GM12878 (cell line): Measurements from ENCODE around the gene TIAM1. TPM values are rescaled to one million over a fixed set of nuclear protein-coding genes. Genes with fewer than 3 reads are reported as not detected.

ENCODE experiments used
- ATAC-seq: fragments of 200-7000 bp; cut with Tn5 transposase; 3 replicates; pipeline ENCODE4 v1.9.1; 2020; ENCODE audit warnings: mild to moderate bottlenecking, moderate library complexity
- BruUV-seq: library from RNA; stranded (reverse); fragments of 400-500 nt; replicated peaks from 2 replicates; lab custom pipeline; 2021; lab: Mats Ljungman, UMichigan
- CTCF ChIA-PET: fragments of 300-600 bp; sonication (Branson Sonifier 250); formaldehyde crosslinking; extraction: SDS; loops from one replicate; lab custom pipeline; 2021; ENCODE audit warnings: inconsistent platforms; lab: Yijun Ruan, JAX
- POLR2A ChIA-PET: fragments of 350-600 bp; formaldehyde crosslinking; extraction: SDS; loops from one replicate; lab custom pipeline; 2021; ENCODE audit warnings: inconsistent platforms; lab: Charles Lee
- RAD21 ChIA-PET: fragments of 300-600 bp; sonication (Branson Sonifier 250); formaldehyde crosslinking; loops from one replicate; lab custom pipeline; 2023; ENCODE audit warnings: antibody characterized with exemption; ENCODE audit not compliant: unreplicated experiment; lab: Charles Lee
- SMC1A ChIA-PET: fragments of 300-600 bp; sonication (Branson Sonifier 250); formaldehyde crosslinking; loops from one replicate; lab custom pipeline; 2023; ENCODE audit not compliant: unreplicated experiment, uncharacterized antibody; lab: Charles Lee
- DNase-seq: peaks from one replicate; pipeline ENCODE4 v3.0.0-alpha.2; 2011; ENCODE audit warnings: low read depth, low spot score
- FAIRE-seq: peaks from 3 replicates; lab custom pipeline; 2011; peaks lifted over from hg19 to GRCh38; lab: Jason Lieb, UNC
- H2AFZ ChIP-seq: 2 replicates; pipeline ENCODE4 v1.6.0; 2011; ENCODE audit warnings: low read depth, low read length, control low read depth; ENCODE audit not compliant: control insufficient read depth
- H3K27ac ChIP-seq: 2 replicates; pipeline ENCODE4 v1.5.1; 2011; ENCODE audit warnings: control low read depth; ENCODE audit not compliant: control insufficient read depth, insufficient read depth
- H3K27me3 ChIP-seq, 2 experiments: replicated peaks in 1 of 2; 2 replicates each; pipeline versions ENCODE4 v1.6.0 to v1.6.1; 2011; ENCODE audit warnings: low read length in 1 of 2; ENCODE audit not compliant: control insufficient read depth in 2 of 2, insufficient read depth in 2 of 2
- H3K36me3 ChIP-seq, 2 experiments: 2 replicates each; pipeline ENCODE4 v1.5.1; 2011; ENCODE audit warnings: low read length in 1 of 2; ENCODE audit not compliant: control insufficient read depth in 2 of 2, insufficient read depth in 2 of 2
- H3K4me1 ChIP-seq: 2 replicates; pipeline ENCODE4 v1.6.1; 2011; ENCODE audit warnings: mild to moderate bottlenecking, low read length, moderate library complexity, mixed read lengths; ENCODE audit not compliant: control insufficient read depth, insufficient read depth
- H3K4me2 ChIP-seq: 2 replicates; pipeline ENCODE4 v1.6.0; 2011; ENCODE audit warnings: control low read depth; ENCODE audit not compliant: control insufficient read depth, insufficient read depth
- H3K4me3 ChIP-seq: fragments of 200-600 bp; sonication (generic); 2 replicates; pipeline ENCODE4 v1.5.1; 2016
- H3K79me2 ChIP-seq: 2 replicates; pipeline ENCODE4 v1.6.0; 2011; ENCODE audit warnings: low read length; ENCODE audit not compliant: control insufficient read depth, insufficient read depth
- H3K9ac ChIP-seq: 2 replicates; pipeline ENCODE4 v1.8.0; 2011; ENCODE audit warnings: low read length, control low read depth, mixed read lengths; ENCODE audit not compliant: control insufficient read depth, insufficient read depth
- H3K9me3 ChIP-seq: replicated peaks from 3 replicates; pipeline ENCODE4 v1.5.1; 2011; ENCODE audit warnings: mild to moderate bottlenecking, low read length; ENCODE audit not compliant: control insufficient read depth, insufficient read depth
- H4K20me1 ChIP-seq: 2 replicates; pipeline ENCODE4 v1.6.0; 2011; ENCODE audit not compliant: control insufficient read depth, insufficient read depth
- FOXK2 ChIP-seq: fragments of 450-650 bp; IDR thresholded peaks from 2 replicates; pipeline ENCODE4 v1.6.1; 2017; ENCODE audit warnings: mild to moderate bottlenecking, moderate library complexity
- HDAC6 ChIP-seq: fragments of 200-600 bp; sonication (generic); IDR thresholded peaks from one replicate; pipeline ENCODE4 v1.8.0; 2017; ENCODE audit warnings: antibody characterized with exemption; ENCODE audit not compliant: unreplicated experiment
- IRF3 ChIP-seq: fragments of 450-650 bp; IDR thresholded peaks from 2 replicates; pipeline ENCODE4 v1.6.1; 2014; ENCODE audit warnings: mild to moderate bottlenecking
- KDM1A ChIP-seq: fragments of 200-600 bp; sonication (generic); IDR thresholded peaks from 2 replicates; pipeline ENCODE4 v1.6.1; 2016; ENCODE audit warnings: borderline replicate concordance
- PAX5 ChIP-seq: IDR thresholded peaks from 2 replicates; pipeline ENCODE4 v1.6.1; 2011; ENCODE audit warnings: low read depth, low read length, borderline replicate concordance
- POLR2AphosphoS5 ChIP-seq: IDR thresholded peaks from 2 replicates; pipeline ENCODE4 v1.6.1; 2011; ENCODE audit warnings: mild to moderate bottlenecking, low read length, inconsistent platforms
- ZNF687 ChIP-seq: fragments of 450-650 bp; IDR thresholded peaks from 2 replicates; pipeline ENCODE4 v1.6.1; 2017; ENCODE audit warnings: mild to moderate bottlenecking, moderate library complexity
- WGBS: methylation state at CpG from one replicate; pipeline ENCODE4 v1.1.6; 2016; ENCODE audit warnings: low lambda C conversion rate; ENCODE audit not compliant: insufficient replicate concordance, insufficient coverage; ENCODE audit errors: missing lambda C conversion rate; 5-methylcytosine and 5-hydroxymethylcytosine counted together
- in situ Hi-C: fragments of 300-500 bp; cut with MboI; formaldehyde crosslinking; loops from 9 replicates; pipeline ENCODE4 v1.14.3; 2018; ENCODE audit warnings: mixed read lengths
- intact Hi-C: fragments of 100-400 bp; cut with micrococcal nuclease; formaldehyde crosslinking; loops from one replicate; pipeline ENCODE4 v1.14.2; 2022; ENCODE audit not compliant: unreplicated experiment
- polyA plus RNA-seq, 11 experiments: library from polyadenylated mRNA; depleted of rRNA in 4 of 11; unstranded in 6 of 11; stranded (reverse) in 5 of 11; fragments of >200 nt; fragmentation: Nextera tagmentation in 4 of 11; fragmentation: Illumina TruSeq in 1 of 11; extraction: Ambion mirVana in 4 of 11; extraction: Trizol in 1 of 11; gene quantifications; 1 replicate in 1 of 11; 2 replicates in 10 of 11; pipeline versions ENCODE4 v1.2.1 to v1.2.3, GENCODE V29; 2011 to 2016; ENCODE audit warnings: inconsistent platforms in 2 of 11, missing spikeins in 2 of 11, low read depth in 1 of 11
- total RNA-seq, 4 experiments: library from RNA; depleted of rRNA in 3 of 4; stranded (reverse); fragments of >200 nt in 3 of 4; fragmentation: Illumina TruSeq in 1 of 4; extraction: Trizol in 1 of 4; gene quantifications; 2 replicates each; pipeline versions ENCODE4 v1.2.1 to v1.2.3, GENCODE V29; 2013 to 2021
- TF ChIP-seq, protein P1 (sequence below): fragments of 450-650 bp; IDR thresholded peaks from 2 replicates; pipeline ENCODE4 v1.6.1; 2016; ENCODE audit warnings: mild to moderate bottlenecking

Gene TIAM1
- total and polyA plus RNA-seq, 10 of the 15 experiments (the other 5 are each of a cell fraction or from before 2014, with no cell fraction given), result 0.31 to 35.9 (median 0.78) TPM

DNA sequence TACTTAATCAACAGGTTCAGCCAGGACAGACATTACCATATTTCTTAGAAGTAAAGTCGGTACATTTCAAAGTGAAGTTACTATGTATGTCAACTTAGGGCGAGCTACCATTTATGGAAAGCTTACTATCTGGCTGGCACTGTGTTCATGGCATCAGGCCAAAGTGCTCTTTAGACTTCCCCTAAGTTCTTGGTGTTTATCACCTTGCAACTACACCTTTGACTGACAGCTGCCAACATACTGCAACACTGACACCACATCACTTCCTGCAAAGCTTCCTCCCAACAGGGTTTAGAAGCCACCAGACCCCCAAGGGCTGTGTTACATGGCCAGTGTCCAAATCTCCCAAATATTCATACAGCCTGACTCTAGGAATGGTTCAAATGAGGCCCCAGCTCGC is 61.0 kb downstream of the TIAM1 start:
- H3K27ac ChIP-seq, result no peak overlapping the region
- no peak for ATAC-seq
- FAIRE-seq, result no peak
- H3K4me2 ChIP-seq, result no peak overlapping the region
- H3K27me3 ChIP-seq, result no peaks in the 10 kb centered on the region
- TF ChIP-seq POLR2AphosphoS5, result no peak
- TF ChIP-seq, protein P1, sequence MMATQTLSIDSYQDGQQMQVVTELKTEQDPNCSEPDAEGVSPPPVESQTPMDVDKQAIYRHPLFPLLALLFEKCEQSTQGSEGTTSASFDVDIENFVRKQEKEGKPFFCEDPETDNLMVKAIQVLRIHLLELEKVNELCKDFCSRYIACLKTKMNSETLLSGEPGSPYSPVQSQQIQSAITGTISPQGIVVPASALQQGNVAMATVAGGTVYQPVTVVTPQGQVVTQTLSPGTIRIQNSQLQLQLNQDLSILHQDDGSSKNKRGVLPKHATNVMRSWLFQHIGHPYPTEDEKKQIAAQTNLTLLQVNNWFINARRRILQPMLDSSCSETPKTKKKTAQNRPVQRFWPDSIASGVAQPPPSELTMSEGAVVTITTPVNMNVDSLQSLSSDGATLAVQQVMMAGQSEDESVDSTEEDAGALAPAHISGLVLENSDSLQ, result peak; percentile 78
- ChIA-PET SMC1A (interaction anchor here (1.4 to 1.7 kb wide), 2 partner anchors 61 to 80 kb away, joined by 3 to 5 read pairs; no protein-coding TSS in a partner anchor), POLR2A (interaction anchor here (0.6 kb wide), 1 partner anchor 33 kb away, joined by 3 read pairs; no protein-coding TSS in a partner anchor), RAD21 (no interaction called here), CTCF (interaction anchor here (0.8 kb wide), 1 partner anchor 29 kb away, joined by 3 read pairs; no protein-coding TSS in a partner anchor)
- in situ Hi-C loops, result no loop called here
- no TSS peak for BruUV-seq
- 0% methylated on average over 3 of the region's 3 CpGs for WGBS
- no peak overlapping the region for H3K9ac ChIP-seq
- no peak overlapping the region; the same call in 1 of the 2 replicates for H2AFZ ChIP-seq
- no peak overlapping the region for H3K4me3 ChIP-seq
- H4K20me1 ChIP-seq, result no peaks in the 10 kb centered on the region
- intact Hi-C loops, result no loop called here
- H3K4me1 ChIP-seq, result no peaks in the 10 kb centered on the region
- DNase-seq, result no peak
- H3K9me3 ChIP-seq, result no peaks in the 10 kb centered on the region; the same call in 2 of the 3 replicates
- no peaks in the 10 kb centered on the region for H3K36me3 ChIP-seq
- H3K79me2 ChIP-seq, result no peaks in the 10 kb centered on the region

- ChIA-PET CTCF (no interaction called here), RAD21 (no interaction called here), SMC1A (no interaction called here), POLR2A (no interaction called here)
- Histone ChIP-seq H3K4me2 (no peak overlapping the region), H3K9ac (no peak overlapping the region), H4K20me1 (no peaks in the 10 kb centered on the region), H3K9me3 (no peaks in the 10 kb centered on the region; the same call in 2 of the 3 replicates), H3K27me3 (no peaks in the 10 kb centered on the region), H3K27ac (no peak overlapping the region), H3K4me3 (no peak overlapping the region), H2AFZ (no peak overlapping the region), H3K79me2 (no peaks in the 10 kb centered on the region), H3K4me1 (no peaks in the 10 kb centered on the region), H3K36me3 (no peaks in the 10 kb centered on the region)
- in situ Hi-C loops, result no loop called here
- FAIRE-seq, result no peak
- ATAC-seq, result no peak
- intact Hi-C loops, result no loop called here
- BruUV-seq, result no TSS peak
- no peak for DNase-seq
- WGBS, result 20% methylated on average over 9 of the region's 9 CpGs
- TF ChIP-seq HDAC6, result no peak
- TF ChIP-seq KDM1A, result no peak
- TF ChIP-seq FOXK2, result no peak
- TF ChIP-seq PAX5, result no peak
- TF ChIP-seq IRF3, result no peak
- TF ChIP-seq ZNF687, result no peak
These were observed 61.9 kb downstream of the TIAM1 start for GRCh38 chr21:31282095-31282709.
